Body of pancreas (tissue), 4 donors: ENCODE results near the gene CAMKMT.

Experiments
- CTCF ChIP-seq, 7 experiments: fragments of 450-650 bp in 4 of 7; fragments of 200-600 bp in 3 of 7; sonication (generic) in 3 of 7; IDR thresholded peaks; one replicate each; pipeline ENCODE4 v1.5.1; 2016 to 2019; ENCODE audit warnings: antibody characterized with exemption in 7 of 7
- POLR2A ChIP-seq, 3 donors: fragments of 450-650 bp; IDR thresholded peaks; one replicate each; pipeline ENCODE4 v1.6.1; 2016; ENCODE audit warnings: antibody characterized with exemption in 3 of 3, mild to moderate bottlenecking in 2 of 3

GRCh38 chr2:44763275-44763782 is 401.6 kb downstream of the CAMKMT start:
- TF ChIP-seq CTCF (IDR thresholded peaks at IDR 0.05): no peak
- TF ChIP-seq POLR2A (IDR thresholded peaks at IDR 0.05): no peak
